22Rv1 (cell line): ENCODE results near the gene DMWD.

Experiments used
- CTCF ChIP-seq: fragments of 450-650 bp; IDR thresholded peaks from 2 replicates; pipeline ENCODE4 v1.5.1; 2017; ENCODE audit warnings: mild to moderate bottlenecking
- ZFX ChIP-seq: fragments of 450-650 bp; IDR thresholded peaks from 2 replicates; pipeline ENCODE4 v1.6.1; 2017; ENCODE audit warnings: antibody characterized with exemption, borderline replicate concordance

- TF ChIP-seq CTCF, result no peak
- TF ChIP-seq ZFX, result no peak
Measured at GRCh38 chr19:45804959-45805230, 12.2 kb upstream of the DMWD start.
